HepG2 (cell line): ENCODE results near the gene BRD2. TPM values are rescaled to one million over a fixed set of nuclear protein-coding genes. Genes with fewer than 3 reads are reported as not detected.

Experiments used
- DRAP1 ChIP-seq: IDR thresholded peaks from 2 replicates; pipeline ENCODE4 v1.6.1; 2016; ENCODE audit warnings: missing genetic modification reagents, missing compliant biosample characterization
- DZIP1 ChIP-seq: sonication (generic); formaldehyde crosslinking; IDR thresholded peaks from 2 replicates; pipeline ENCODE4 v1.5.0; 2020; ENCODE audit warnings: mild to moderate bottlenecking, missing genetic modification reagents
- KDM6A ChIP-seq: IDR thresholded peaks from 2 replicates; pipeline ENCODE4 v1.6.1; 2016; ENCODE audit warnings: low read depth
- MTA3 ChIP-seq: sonication (generic); formaldehyde crosslinking; IDR thresholded peaks from 2 replicates; pipeline ENCODE4 v1.4.0; 2020; ENCODE audit warnings: missing genetic modification reagents
- PHF21A ChIP-seq: sonication (generic); formaldehyde crosslinking; IDR thresholded peaks from 2 replicates; pipeline ENCODE4 v1.5.0; 2020; ENCODE audit warnings: mild to moderate bottlenecking, missing genetic modification reagents
- PRDM15 ChIP-seq: sonication (generic); formaldehyde crosslinking; IDR thresholded peaks from 2 replicates; pipeline ENCODE4 v1.4.0; 2020; ENCODE audit warnings: missing genetic modification reagents
- RAD21 ChIP-seq: fragments of 450-650 bp; formaldehyde crosslinking; IDR thresholded peaks from 2 replicates; pipeline ENCODE4 v1.5.0; 2020; ENCODE audit warnings: mild to moderate bottlenecking
- SP5 ChIP-seq: IDR thresholded peaks from 2 replicates; pipeline ENCODE4 v1.6.1; 2016; ENCODE audit warnings: low read depth, borderline replicate concordance
- ZFP1 ChIP-seq: IDR thresholded peaks from 2 replicates; pipeline ENCODE4 v1.6.1; 2016
- ZNF225 ChIP-seq: sonication (generic); formaldehyde crosslinking; IDR thresholded peaks from 2 replicates; pipeline ENCODE4 v1.4.0; 2020; ENCODE audit warnings: mild to moderate bottlenecking, missing genetic modification reagents
- ZNF232 ChIP-seq: sonication (generic); formaldehyde crosslinking; IDR thresholded peaks from 2 replicates; pipeline ENCODE4 v1.4.0; 2020; ENCODE audit warnings: missing genetic modification reagents, borderline replicate concordance
- ZNF253 ChIP-seq: sonication (generic); formaldehyde crosslinking; IDR thresholded peaks from 2 replicates; pipeline ENCODE4 v1.8.0; 2022; ENCODE audit warnings: mild to moderate bottlenecking, missing genetic modification reagents, borderline replicate concordance
- polyA plus RNA-seq, 8 experiments: library from polyadenylated mRNA; depleted of rRNA in 3 of 8; stranded (reverse) in 7 of 8; unstranded in 1 of 8; fragments of >200 nt; fragmentation: Illumina TruSeq in 4 of 8; extraction: Trizol in 4 of 8; gene quantifications; 2 replicates each; pipeline versions ENCODE4 v1.2.1 to v1.2.3, GENCODE V29; 2011 to 2016; ENCODE audit warnings: low read depth in 4 of 8, missing spikeins in 1 of 8, mixed read lengths in 1 of 8; ENCODE audit not compliant: insufficient read depth in 1 of 8
- total RNA-seq, 5 experiments: library from RNA; depleted of rRNA; stranded (reverse); fragments of >200 nt; fragmentation: Illumina TruSeq; extraction: Trizol; gene quantifications; 2 replicates each; pipeline ENCODE4 v1.2.3, GENCODE V29; 2016; ENCODE audit warnings: low read depth in 1 of 5
- TF ChIP-seq, protein P1 (sequence below): IDR thresholded peaks from 2 replicates; pipeline ENCODE4 v1.6.1; 2016
- TF ChIP-seq, protein P2 (sequence below): sonication (generic); formaldehyde crosslinking; IDR thresholded peaks from 2 replicates; pipeline ENCODE4 v1.8.0; 2022; ENCODE audit warnings: missing genetic modification reagents, mild to moderate bottlenecking, moderate library complexity, borderline replicate concordance
- TF ChIP-seq, protein P3 (sequence below): sonication (generic); formaldehyde crosslinking; IDR thresholded peaks from 2 replicates; pipeline ENCODE4 v1.4.0; 2020; ENCODE audit warnings: mild to moderate bottlenecking, missing genetic modification reagents
- TF ChIP-seq, protein P4 (sequence below): sonication (generic); formaldehyde crosslinking; IDR thresholded peaks from 2 replicates; pipeline ENCODE4 v1.8.1; 2023; ENCODE audit warnings: mild to moderate bottlenecking, inconsistent platforms, moderate library complexity, missing genetic modification reagents, borderline replicate concordance

Gene BRD2
- total and polyA plus RNA-seq, 2 of the 13 experiments (the other 11 are each of a cell fraction or from before 2014, with no cell fraction given), result 143 to 202 TPM

DNA sequence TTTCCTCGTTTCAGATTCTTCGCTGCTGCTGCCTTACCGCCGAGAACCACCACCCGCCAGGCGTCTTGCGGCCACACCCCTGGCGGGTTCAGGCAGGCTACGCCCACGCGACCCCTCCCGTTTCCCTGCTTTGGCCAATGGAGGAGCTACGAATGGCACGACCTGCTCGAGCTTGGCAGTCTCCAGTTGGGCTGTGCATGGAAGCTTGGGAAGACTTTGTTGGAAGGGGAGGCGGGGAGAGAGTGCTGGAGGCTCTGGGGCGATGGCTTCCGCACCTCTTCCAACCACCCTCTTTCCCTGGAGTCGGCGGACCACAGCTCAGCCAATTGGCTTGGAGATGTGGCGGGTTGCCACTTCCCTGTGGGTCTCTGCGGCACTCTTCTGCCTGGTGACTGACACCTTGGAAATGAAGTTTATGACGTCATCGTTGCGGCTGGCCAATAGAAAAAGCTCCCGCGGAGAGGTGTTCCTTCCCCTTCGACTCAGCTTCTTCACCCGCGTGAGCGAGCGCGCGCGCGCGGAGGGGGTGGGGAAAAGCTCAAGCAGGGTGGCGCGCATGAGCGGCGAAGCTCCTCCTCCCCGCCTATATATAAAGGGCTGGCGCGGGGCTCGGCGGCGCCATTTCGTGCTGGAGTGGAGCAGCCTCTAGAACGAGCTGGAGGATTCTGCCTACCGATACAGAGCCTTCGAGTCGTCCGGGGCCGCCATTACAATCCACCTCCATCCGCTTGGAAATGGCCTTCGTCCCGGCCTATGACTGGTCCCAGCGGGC is 3.4 kb downstream of the BRD2 start (continued):
- TF ChIP-seq, protein P1, sequence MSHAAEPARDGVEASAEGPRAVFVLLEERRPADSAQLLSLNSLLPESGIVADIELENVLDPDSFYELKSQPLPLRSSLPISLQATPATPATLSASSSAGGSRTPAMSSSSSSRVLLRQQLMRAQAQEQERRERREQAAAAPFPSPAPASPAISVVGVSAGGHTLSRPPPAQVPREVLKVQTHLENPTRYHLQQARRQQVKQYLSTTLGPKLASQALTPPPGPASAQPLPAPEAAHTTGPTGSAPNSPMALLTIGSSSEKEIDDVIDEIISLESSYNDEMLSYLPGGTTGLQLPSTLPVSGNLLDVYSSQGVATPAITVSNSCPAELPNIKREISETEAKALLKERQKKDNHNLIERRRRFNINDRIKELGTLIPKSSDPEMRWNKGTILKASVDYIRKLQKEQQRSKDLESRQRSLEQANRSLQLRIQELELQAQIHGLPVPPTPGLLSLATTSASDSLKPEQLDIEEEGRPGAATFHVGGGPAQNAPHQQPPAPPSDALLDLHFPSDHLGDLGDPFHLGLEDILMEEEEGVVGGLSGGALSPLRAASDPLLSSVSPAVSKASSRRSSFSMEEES (CRISPR knock-in tag), result peak; percentile 81
- peak; percentile 62 for TF ChIP-seq RAD21 (CRISPR knock-in tag)
- TF ChIP-seq DZIP1 (CRISPR knock-in tag), result no peak
- peak; percentile 99 for TF ChIP-seq DRAP1 (CRISPR knock-in tag)
- TF ChIP-seq MTA3, result no peak
- TF ChIP-seq PHF21A (CRISPR knock-in tag), result peak; percentile 84
- TF ChIP-seq, protein P2, sequence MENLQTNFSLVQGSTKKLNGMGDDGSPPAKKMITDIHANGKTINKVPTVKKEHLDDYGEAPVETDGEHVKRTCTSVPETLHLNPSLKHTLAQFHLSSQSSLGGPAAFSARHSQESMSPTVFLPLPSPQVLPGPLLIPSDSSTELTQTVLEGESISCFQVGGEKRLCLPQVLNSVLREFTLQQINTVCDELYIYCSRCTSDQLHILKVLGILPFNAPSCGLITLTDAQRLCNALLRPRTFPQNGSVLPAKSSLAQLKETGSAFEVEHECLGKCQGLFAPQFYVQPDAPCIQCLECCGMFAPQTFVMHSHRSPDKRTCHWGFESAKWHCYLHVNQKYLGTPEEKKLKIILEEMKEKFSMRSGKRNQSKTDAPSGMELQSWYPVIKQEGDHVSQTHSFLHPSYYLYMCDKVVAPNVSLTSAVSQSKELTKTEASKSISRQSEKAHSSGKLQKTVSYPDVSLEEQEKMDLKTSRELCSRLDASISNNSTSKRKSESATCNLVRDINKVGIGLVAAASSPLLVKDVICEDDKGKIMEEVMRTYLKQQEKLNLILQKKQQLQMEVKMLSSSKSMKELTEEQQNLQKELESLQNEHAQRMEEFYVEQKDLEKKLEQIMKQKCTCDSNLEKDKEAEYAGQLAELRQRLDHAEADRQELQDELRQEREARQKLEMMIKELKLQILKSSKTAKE (CRISPR knock-in tag), result peak; percentile 65
- TF ChIP-seq PRDM15 (CRISPR knock-in tag), result peak; percentile 66; the same call in 1 of the 2 replicates
- TF ChIP-seq, protein P3, sequence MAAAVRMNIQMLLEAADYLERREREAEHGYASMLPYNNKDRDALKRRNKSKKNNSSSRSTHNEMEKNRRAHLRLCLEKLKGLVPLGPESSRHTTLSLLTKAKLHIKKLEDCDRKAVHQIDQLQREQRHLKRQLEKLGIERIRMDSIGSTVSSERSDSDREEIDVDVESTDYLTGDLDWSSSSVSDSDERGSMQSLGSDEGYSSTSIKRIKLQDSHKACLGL (CRISPR knock-in tag), result peak; percentile 49; the same call in 1 of the 2 replicates
- peak; percentile 74 for TF ChIP-seq ZNF232 (CRISPR knock-in tag)
- peak; percentile 73 for TF ChIP-seq ZFP1 (CRISPR knock-in tag)
- TF ChIP-seq, protein P4, sequence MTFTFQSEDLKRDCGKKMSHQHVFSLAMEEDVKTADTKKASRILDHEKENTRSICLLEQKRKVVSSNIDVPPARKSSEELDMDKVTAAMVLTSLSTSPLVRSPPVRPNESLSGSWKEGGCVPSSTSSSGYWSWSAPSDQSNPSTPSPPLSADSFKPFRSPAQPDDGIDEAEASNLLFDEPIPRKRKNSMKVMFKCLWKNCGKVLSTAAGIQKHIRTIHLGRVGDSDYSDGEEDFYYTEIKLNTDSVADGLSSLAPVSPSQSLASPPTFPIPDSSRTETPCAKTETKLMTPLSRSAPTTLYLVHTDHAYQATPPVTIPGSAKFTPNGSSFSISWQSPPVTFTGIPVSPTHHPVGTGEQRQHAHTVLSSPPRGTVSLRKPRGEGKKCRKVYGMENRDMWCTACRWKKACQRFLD (CRISPR knock-in tag), result no peak
- peak; percentile 6; the same call in 1 of the 2 replicates for TF ChIP-seq SP5
- no peak; the same call in 1 of the 2 replicates for TF ChIP-seq ZNF225 (CRISPR knock-in tag)
- TF ChIP-seq ZNF253 (CRISPR knock-in tag), result peak; percentile 76; the same call in 1 of the 2 replicates
- TF ChIP-seq KDM6A (CRISPR knock-in tag), result no peak
